Skeletal muscle cell (primary cell): ENCODE measurements around the gene NARF.

Experiments used
- DNase-seq: peaks from one replicate; pipeline ENCODE4 v3.0.0-alpha.2; 2010; ENCODE audit warnings: low read depth
- H3K4me3 ChIP-seq: 2 replicates; pipeline ENCODE4 v1.5.1; 2011; ENCODE audit warnings: low read depth, mild to moderate bottlenecking, control low read depth, low read length, moderate library complexity

NARF gene

DNA sequence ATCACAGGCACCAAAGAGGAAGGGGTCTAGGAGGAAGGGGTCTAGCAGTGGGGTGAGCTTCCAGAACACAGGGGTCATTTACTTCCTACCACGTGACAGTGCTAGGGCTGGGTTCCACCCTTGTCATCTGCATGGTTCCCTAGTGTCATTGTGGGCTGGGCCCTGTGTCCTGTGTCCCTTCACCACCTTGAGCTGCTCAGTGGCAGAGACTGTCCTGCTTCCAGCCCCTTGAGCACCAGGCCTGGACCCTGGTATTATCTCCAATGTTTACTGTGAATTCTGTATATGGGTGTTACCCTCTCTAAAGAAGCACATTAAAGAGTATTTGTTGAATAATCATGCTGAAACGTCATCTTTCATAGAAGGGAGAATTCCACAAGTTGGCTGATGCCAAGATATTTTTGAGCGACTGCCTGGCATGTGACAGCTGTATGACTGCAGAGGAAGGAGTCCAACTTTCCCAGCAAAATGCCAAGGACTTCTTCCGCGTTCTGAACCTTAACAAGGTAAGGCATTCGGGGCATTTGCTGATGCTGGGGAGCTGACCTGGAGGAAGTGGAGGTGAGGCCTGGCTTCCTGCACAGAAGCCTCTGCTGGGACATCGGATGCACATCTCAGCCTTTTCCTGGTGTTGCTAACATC is 5.5 kb downstream of the NARF start:
- no peak overlapping the region for H3K4me3 ChIP-seq
- DNase-seq, result no peak

DNA sequence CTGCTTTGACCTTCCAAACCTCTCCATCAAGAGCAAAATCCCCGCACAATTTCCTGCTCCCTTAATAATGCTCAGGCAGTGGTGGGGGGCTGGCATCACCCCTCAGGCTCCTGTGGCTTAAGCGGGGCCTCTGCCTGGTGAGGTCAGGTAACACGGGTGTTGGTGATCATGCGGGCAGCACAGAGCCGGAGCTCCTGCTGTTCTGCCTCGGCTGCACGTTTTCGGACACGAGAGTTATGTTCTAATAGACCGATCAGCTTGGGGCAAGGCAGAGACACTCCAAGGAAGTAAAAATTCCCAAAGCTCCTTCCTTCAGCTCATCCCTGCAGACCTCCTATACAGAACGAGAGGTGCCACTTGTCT is 6.0 kb downstream of the NARF start:
- no peak for DNase-seq
- no peak overlapping the region for H3K4me3 ChIP-seq

DNA sequence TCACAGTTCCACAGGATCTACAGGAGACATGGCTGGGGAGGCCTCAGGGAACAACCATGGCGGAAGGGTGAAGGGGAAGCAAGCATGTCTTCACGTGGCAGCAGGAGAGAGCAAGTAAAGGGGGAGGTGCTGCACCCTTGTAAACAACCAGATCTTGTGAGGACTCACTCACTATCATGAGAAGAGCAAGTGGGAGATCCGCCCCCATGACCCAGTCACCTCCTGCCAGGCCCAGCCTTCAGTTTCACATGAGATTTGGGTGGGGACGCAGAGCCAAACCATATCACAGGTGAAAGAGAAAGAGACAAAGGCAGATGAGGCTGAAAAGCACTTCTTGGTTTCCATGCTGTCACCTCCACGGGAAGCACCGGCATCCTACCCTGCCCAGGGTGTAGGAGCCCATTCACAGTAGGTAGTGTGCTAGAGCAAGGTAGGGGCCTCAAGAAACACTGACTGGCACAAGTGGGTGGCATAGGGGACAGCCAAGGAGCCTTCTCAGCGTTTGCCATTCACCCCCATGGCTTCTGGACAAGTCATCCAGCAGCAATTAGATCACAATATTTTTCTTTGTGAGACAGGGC is 6.6 kb downstream of the NARF start:
- no peak overlapping the region for H3K4me3 ChIP-seq
- DNase-seq, result no peak

DNA sequence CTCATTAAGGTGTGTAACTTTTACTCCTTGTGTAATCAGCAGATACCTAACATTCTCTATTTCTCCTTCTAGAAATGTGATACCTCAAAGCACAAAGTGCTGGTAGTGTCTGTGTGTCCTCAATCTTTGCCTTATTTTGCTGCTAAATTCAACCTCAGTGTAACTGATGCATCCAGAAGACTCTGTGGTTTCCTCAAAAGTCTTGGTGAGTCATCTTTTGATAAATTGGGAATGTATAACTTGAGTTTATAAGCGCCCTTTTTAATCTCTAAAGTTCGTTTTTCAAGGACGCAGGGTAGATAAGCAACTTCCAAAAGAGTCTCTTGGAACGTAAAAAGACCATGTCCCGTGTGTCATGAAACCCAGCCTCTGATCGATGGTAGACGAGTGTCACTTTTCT is 10.2 kb downstream of the NARF start:
- no peak overlapping the region for H3K4me3 ChIP-seq
- no peak for DNase-seq

DNA sequence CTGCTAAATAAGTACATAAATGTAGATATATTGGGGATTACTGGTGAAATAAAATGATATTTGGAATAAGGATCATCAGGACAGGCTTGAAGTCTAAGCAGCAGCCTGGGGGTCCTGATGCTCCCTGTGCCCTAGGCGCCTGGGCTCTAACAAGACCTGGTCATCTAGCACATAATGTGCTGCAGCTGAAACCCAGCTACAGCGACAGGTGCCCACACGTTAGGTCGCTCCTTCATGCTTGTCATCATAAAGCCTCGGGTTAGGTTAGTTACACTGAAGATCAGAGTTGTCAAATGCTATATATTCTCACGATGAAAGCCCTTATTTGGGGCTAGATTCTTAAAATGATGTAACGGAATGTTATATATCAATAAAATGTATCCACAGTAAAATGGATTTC is 11.5 kb downstream of the NARF start:
- no peak overlapping the region for H3K4me3 ChIP-seq
- no peak for DNase-seq

DNA sequence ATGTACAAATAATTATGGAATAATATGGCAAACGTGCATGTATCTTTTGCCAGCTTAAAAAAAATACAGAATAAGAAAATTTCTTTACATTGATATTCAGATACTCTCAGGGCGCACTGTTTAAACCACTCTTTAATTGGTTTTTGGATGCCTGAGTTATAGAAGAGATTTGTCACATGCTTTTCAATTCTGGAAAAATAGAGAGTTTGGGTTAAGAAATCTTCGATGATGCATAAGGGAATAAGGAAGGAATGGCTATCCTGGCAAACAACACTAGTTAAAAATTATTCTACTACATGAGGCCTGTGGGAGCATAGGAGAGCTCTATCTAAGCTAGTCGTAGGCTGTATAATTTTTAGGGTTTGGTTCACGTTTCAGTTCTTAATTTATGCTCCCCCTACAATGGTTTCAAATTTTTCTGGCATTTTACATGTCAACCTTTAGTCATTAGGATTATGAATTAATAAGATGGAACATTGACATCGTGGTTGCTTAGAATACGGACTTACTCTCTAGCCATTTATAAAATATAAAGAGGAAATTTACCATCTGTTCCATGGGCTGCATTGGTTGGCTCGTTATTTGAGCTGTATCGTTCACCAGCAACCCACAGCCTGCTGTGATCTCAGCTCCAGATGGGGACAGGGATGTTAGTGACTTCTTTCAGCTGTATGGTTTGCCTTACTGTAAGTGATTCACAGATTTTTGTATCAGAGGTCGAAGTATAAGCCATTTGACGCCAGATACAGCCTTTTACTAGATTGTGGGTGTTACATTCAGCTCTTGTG is 15.9 kb downstream of the NARF start:
- DNase-seq, result no peak
- H3K4me3 ChIP-seq, result no peak overlapping the region

DNA sequence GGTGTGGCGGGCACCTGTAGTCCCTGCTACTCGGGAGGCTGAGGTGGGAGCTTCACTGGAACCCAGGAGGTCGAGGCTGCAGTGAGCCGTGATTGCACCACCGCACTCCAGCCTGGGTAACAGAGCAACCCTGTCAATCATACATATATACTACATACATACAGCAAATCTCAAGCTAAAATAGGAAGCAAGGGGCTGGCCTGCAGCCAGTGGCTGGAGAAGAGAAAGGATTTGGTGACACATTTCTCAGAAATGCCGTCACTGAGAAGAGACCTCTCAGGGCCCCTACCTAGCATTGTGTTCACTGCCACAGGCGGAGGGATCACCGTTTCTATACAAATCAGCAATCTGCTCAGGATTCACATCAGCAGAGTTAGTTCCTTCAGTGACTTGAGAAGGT is 16.9 kb downstream of the NARF start:
- no peak overlapping the region for H3K4me3 ChIP-seq
- no peak for DNase-seq

DNA sequence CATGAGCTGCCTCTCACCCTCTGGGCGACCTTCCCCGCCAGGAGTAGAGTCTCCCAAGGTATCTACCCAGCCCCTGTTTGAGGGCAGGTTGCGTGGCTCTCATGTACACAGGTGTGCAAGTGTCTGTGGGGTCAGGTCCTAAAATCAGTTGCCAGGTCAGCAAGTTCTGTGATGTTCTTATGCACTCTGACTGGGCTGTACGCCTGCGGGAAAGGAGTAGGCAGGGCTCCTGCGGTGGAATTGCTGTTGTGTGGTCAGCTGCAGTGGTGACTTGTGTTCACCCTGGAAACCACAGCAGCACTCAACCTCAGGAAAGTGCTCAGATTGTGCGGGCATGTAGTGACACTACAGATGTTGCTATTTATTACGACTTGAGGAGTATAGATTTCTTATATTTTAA is 19.4 kb downstream of the NARF start:
- no peak for DNase-seq
- no peak overlapping the region for H3K4me3 ChIP-seq

DNA sequence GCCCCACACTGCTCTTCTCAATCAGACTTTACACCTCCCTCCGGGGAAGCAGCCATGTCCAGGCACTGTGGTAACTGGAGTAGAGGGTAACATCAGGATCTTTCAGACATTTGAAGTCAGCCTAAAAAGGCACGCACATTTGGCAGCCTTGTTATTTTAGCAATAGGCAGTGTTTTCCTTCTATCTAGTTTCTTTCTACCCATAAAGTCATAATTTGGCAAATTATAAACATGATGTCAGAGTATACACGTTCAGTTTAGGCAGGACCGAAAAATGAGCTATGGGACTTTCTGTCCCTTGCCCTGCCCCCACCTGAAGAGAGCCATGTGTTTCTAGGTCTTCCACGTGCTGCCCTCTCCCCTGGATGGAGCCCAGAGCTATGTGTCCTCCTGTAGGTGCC is 21.1 kb downstream of the NARF start:
- no peak overlapping the region for H3K4me3 ChIP-seq
- DNase-seq, result no peak

DNA sequence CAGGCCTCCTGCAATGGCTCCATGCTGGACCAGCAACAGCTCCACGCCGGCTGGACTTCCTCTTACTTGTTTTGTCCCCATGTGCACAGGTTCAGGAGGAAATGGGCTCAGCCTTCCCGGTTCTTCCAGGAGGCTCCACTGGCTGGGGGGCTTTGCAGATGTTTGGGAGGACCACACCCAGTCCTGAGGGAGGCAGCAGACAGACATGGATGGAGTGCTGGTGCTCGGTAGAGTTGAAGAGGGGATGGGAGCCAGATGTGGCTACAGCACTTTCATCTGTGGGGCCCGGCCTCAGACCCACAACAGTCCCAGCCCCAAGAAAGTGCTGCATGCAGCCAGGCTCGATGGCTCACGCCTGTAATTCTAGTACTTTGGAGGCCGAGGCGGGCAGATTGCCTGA is 21.8 kb downstream of the NARF start:
- no peak overlapping the region for H3K4me3 ChIP-seq
- no peak for DNase-seq

DNA sequence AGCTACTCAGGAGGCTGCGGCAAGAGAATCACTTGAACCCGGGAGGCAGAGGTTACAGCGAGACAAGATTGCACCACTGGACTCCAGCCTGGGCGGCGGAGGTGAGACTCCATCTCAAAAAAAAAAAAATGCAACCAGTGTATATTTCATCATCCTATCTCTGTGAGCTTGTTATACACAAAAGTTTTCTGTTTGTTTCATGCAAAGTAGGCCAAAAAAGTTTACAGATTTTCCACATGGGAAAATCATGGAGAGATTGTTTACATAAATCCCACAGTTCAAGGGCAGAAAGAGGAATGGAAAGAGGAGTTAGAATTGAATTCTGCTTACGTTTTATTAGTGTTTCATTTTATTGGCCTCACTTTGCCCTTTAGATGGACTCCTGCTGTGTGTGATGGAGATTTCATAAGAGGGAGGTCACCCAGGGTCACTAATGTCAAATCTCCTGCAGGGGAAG is 24.7 kb downstream of the NARF start:
- DNase-seq, result no peak
- H3K4me3 ChIP-seq, result no peak overlapping the region

DNA sequence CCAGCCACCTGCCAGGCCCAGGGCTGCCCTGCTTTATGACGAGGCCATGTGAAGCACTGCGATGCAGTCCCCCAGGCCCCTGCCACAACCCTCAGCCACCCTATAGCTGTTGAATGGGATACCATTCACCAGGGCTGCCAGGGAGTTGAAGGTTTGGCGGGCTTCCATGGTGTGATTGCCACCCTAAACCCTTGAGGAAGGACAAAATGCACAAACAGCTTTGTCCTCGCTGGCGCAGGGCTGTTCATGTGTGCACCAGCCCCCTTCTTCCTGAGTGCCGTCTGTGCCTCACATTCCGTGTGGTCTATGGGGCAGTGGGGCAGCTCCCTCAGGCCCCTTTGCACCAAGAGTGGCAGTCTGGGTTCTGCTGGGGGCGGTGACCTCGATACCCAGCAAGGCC is 25.3 kb downstream of the NARF start:
- DNase-seq, result no peak
- no peak overlapping the region for H3K4me3 ChIP-seq

DNA sequence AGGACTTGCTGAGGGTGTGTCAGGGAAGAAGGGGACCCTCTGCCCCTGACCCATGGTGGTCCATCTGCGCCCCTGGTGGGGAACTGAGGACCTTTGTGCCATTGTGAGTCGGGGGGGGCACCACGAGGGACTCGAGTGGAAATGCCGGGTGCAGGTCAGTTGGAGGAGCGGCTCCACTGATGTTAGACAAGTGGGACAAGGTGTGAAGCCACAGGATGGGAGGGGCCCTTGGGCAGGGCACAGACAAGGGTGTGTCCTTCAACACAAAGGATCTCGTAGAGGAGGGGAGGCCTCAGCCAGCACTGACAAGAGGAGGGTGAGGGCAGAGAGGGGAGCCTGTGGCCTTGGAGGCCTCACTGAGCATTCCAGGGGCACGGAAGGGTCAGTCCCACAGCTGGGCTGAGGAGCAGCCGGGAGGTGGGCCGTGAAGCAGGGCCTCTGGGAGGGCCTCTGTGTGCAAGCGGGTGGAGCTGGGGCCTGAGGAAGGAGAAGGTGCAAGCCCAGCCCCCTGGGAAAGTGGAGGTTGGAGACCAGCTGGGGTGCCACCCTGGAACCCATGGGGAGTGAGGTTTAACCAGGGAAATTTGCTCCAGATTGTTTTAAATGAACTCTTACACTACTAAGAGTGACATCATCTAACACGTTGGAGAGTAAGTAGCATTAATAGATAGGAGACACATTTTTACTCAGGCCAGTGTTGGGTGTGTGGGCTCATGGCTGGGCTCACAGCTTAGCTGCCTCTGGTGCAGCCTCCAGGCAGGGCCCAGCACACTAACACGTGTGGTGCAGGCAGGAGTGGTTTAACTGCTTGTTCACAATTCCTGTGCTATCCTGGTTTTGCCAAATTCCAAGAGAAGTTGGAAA is 27.9 kb downstream of the NARF start:
- no peak for DNase-seq
- no peak overlapping the region for H3K4me3 ChIP-seq

DNA sequence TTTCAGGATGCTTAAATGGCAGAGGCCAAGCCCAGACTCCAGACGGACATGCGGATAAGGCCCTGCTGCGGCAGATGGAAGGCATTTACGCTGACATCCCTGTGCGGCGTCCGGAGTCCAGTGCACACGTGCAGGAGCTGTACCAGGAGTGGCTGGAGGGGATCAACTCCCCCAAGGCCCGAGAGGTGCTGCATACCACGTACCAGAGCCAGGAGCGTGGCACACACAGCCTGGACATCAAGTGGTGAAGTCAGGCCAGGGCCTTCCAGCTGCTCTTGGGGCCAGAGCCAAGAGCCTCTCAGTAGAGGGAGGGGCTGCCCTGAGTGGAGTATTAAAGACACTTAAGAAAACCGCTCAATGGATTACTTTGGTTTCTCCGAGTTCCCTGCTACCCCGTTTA is 29.4 kb downstream of the NARF start:
- no peak for DNase-seq
- no peak overlapping the region for H3K4me3 ChIP-seq

DNA sequence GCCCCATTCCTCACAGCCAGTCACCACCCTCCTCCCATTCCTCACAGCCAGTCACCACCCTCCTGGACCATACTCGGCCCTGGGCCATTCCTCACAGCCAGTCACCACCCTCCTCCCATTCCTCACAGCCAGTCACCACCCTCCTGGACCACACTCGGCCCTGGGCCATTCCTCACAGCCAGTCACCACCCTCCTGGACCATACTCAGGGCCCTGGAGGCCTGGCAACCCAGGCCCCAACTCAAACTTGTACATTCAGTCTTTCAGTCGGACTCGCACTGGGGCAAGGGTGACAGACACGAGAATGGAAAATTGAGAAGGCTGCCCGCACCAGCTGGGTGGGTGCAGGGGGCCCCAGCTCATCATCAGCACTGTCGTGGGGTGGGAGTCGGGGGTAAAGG is 30.6 kb downstream of the NARF start:
- no peak for DNase-seq
- no peak overlapping the region for H3K4me3 ChIP-seq

DNA sequence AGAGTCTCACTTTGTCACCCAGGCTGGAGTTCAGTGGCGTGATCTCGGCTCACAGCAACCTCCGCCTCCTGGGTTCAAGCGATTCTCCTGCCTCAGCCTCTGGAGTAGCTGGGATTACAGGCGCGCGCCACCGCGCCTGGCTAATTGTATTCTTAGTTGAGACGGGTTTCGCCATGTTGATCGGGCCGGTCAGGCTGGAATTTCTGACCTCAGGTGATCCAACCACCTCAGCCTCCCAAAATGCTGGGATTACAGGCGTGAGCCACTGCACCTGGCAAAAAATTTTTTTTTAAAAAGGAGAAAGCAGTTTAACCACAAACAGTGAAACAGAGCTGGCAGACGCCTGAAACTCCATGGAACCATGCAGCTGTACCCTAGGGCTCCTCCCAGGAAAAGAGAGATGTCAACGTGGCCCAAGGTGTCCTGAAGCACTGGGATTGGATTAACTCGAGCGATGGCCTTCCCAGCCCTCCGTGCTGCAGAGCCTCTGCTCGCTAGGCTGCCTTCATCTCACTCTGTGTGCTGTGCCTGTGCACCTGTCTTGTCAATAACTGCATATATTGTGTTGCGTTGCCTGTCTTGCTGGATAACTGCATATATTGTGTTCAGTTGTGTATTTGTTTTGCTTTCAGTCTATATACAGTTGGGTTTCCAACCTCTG is 31.4 kb downstream of the NARF start:
- DNase-seq, result no peak
- H3K4me3 ChIP-seq, result no peak overlapping the region

DNA sequence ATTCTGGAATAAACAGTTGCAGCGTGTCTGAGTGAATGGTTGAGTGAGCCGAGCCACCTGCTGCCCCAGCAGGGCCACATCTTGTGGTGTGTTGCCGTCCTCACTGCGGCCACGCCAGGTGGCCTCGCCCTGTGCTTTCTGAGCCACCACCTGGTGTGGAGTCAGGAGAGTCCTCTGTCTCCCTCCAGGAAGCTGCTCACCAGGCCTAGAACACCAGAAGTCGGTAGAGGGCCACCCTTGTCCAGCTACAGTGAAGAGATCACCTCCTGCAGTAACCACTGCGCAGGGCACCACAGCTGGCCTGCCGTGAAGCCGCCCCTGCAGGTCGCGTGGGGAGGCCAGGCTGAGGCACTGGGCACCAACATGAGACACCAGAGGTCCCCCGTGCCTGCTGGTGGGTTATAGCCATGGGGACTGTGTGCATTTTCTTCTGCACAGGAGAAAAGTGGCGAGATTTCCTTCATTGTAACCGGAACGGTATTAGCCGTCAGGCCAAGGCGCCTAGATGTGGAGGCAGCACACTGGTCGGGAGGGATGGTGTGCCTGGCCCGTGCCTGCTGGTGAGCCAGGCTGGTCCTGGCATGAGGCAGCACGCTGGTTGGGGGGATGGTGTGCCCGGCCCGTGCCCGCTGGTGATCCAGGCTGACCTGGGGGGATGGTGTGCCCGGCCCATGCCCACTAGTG is 32.1 kb downstream of the NARF start:
- no peak for DNase-seq
- no peak overlapping the region for H3K4me3 ChIP-seq

DNA sequence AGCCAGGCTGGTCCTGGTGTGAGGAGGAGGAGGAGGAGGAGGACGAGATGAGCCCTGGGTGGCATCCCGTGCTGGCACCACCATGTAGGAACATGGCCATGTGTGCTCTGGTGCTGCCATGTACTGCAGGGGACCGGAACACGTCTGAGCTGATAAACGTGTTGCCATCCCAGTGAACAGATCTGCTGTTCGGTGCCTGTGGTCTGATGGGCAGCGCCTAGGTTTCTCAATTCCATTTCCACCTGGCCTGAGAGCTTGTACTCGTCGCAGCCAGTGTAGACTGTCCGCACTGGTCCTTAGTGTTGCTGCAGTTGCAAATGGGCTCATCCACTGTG is 32.6 kb downstream of the NARF start:
- H3K4me3 ChIP-seq, result no peak overlapping the region
- no peak for DNase-seq

DNA sequence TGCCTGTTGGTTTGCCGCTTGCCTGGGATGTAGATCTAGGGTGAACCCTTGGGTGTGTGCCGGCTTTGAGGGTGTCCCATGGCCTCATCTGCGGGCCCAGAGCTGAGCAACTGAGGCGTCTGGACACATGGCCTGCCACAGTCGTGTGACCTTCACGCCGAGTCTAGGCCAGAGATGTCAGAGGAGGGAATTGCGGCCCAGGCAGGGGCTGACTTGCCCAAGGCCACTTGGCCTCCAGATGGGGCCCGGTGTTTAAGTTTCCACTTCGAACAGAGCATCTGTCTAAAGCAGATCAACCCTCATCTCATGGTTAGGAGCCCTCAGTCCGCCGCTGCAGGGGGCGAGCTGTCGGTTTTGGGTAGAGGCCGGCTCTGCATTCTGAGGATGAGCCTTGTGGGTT is 33.0 kb downstream of the NARF start:
- no peak overlapping the region for H3K4me3 ChIP-seq
- DNase-seq, result no peak
